ENCODE results near the gene CDH26.
"Not testable (repeated sequence)": the region's sequence is repeated elsewhere in the genome, so short reads cannot be mapped to it uniquely, and the experiment has no call there.

The CDH26 gene

GRCh38 chr20:60039526-60039925 is 81.3 kb downstream of the CDH26 start:
- Histone ChIP-seq H4K20me1 (ENCODE audit: insufficient read depth, low read length) (no peaks in the 10 kb centered on the region), H3K4me2 (ENCODE audit: low read depth, low read length) (no peak overlapping the region), H3K27me3 (replicated peaks; ENCODE audit: insufficient read depth, low read length) (no peaks in the 10 kb centered on the region), H3K9me3 (replicated peaks; ENCODE audit: insufficient read depth, low read length) (no peaks in the 10 kb centered on the region), H3K79me2 (ENCODE audit: low read length) (no peaks in the 10 kb centered on the region), H3K36me3 (replicated peaks; ENCODE audit: insufficient read depth, low read length) (no peaks in the 10 kb centered on the region), H3K27ac (ENCODE audit: low read length) (no peak overlapping the region), H3K4me1 (ENCODE audit: low read length) (no peaks in the 10 kb centered on the region), H2AFZ (ENCODE audit: low read length) (no peak overlapping the region), H3F3A (ENCODE audit: insufficient read depth, low read length) (no peaks in the 10 kb centered on the region), H3K4me3 (ENCODE audit: low read length) (no peak overlapping the region), H3K9me2 (replicated peaks; ENCODE audit: insufficient read depth, low read length) (no peaks in the 10 kb centered on the region), H3K9ac (ENCODE audit: low read length) (no peak overlapping the region)
- TF ChIP-seq EZH2phosphoT487 (IDR thresholded peaks at IDR 0.05; ENCODE audit: low read length): no peak
- TF ChIP-seq EZH2 (optimal IDR thresholded peaks at IDR 0.05; ENCODE audit: low read depth, low read length): no peak
- no peak for TF ChIP-seq CTCF (IDR thresholded peaks at IDR 0.05; ENCODE audit: low read length)
- no peak for DNase-seq

- no peaks in the 10 kb centered on the region for H3K79me2 ChIP-seq (ENCODE audit: low read length)
- H3K36me3 ChIP-seq (replicated peaks; ENCODE audit: insufficient read depth, low read length): no peaks in the 10 kb centered on the region
- H3F3A ChIP-seq (ENCODE audit: insufficient read depth, low read length): no peaks in the 10 kb centered on the region
- TF ChIP-seq EZH2phosphoT487 (IDR thresholded peaks at IDR 0.05; ENCODE audit: low read length) (no peak), CTCF (IDR thresholded peaks at IDR 0.05; ENCODE audit: low read length) (no peak), EZH2 (optimal IDR thresholded peaks at IDR 0.05; ENCODE audit: low read depth, low read length) (no peak)
- H3K4me1 ChIP-seq (ENCODE audit: low read length): no peaks in the 10 kb centered on the region
- no peaks in the 10 kb centered on the region for H3K9me3 ChIP-seq (replicated peaks; ENCODE audit: insufficient read depth, low read length)
- no peak for DNase-seq
- H3K27ac ChIP-seq (ENCODE audit: low read length): no peak overlapping the region
- no peaks in the 10 kb centered on the region for H3K9me2 ChIP-seq (replicated peaks; ENCODE audit: insufficient read depth, low read length)
- H3K4me2 ChIP-seq (ENCODE audit: low read depth, low read length): no peak overlapping the region
- no peak overlapping the region for H2AFZ ChIP-seq (ENCODE audit: low read length)
- H3K9ac ChIP-seq (ENCODE audit: low read length): no peak overlapping the region
- no peaks in the 10 kb centered on the region for H3K27me3 ChIP-seq (replicated peaks; ENCODE audit: insufficient read depth, low read length)
- H3K4me3 ChIP-seq (ENCODE audit: low read length): no peak overlapping the region
- no peaks in the 10 kb centered on the region for H4K20me1 ChIP-seq (ENCODE audit: insufficient read depth, low read length)
These were observed 82.4 kb downstream of the CDH26 start for GRCh38 chr20:60040471-60041162.

GRCh38 chr20:60041436-60042165 is 83.4 kb downstream of the CDH26 start:
- H3K9me3 ChIP-seq (replicated peaks; ENCODE audit: insufficient read depth, low read length); H3K36me3 ChIP-seq (replicated peaks; ENCODE audit: insufficient read depth, low read length); H3K4me3 ChIP-seq (ENCODE audit: low read length); H3K9me2 ChIP-seq (replicated peaks; ENCODE audit: insufficient read depth, low read length); H3K79me2 ChIP-seq (ENCODE audit: low read length); H3K27me3 ChIP-seq (replicated peaks; ENCODE audit: insufficient read depth, low read length); H3K4me1 ChIP-seq (ENCODE audit: low read length); H3F3A ChIP-seq (ENCODE audit: insufficient read depth, low read length); H3K27ac ChIP-seq (ENCODE audit: low read length); H2AFZ ChIP-seq (ENCODE audit: low read length); DNase-seq; H3K4me2 ChIP-seq (ENCODE audit: low read depth, low read length); H4K20me1 ChIP-seq (ENCODE audit: insufficient read depth, low read length); H3K9ac ChIP-seq (ENCODE audit: low read length): not testable (repeated sequence)

- Histone ChIP-seq H3K9me3 (replicated peaks; ENCODE audit: insufficient read depth, low read length) (no peaks in the 10 kb centered on the region), H3K27me3 (replicated peaks; ENCODE audit: insufficient read depth, low read length) (no peaks in the 10 kb centered on the region), H3K4me1 (ENCODE audit: low read length) (no peaks in the 10 kb centered on the region), H3K27ac (ENCODE audit: low read length) (no peak overlapping the region), H4K20me1 (ENCODE audit: insufficient read depth, low read length) (no peaks in the 10 kb centered on the region), H3K4me3 (ENCODE audit: low read length) (no peak overlapping the region), H3F3A (ENCODE audit: insufficient read depth, low read length) (no peaks in the 10 kb centered on the region), H3K36me3 (replicated peaks; ENCODE audit: insufficient read depth, low read length) (no peaks in the 10 kb centered on the region), H3K9ac (ENCODE audit: low read length) (no peak overlapping the region), H3K79me2 (ENCODE audit: low read length) (no peaks in the 10 kb centered on the region), H2AFZ (ENCODE audit: low read length) (no peak overlapping the region), H3K9me2 (replicated peaks; ENCODE audit: insufficient read depth, low read length) (no peaks in the 10 kb centered on the region), H3K4me2 (ENCODE audit: low read depth, low read length) (no peak overlapping the region)
- TF ChIP-seq EZH2phosphoT487 (IDR thresholded peaks at IDR 0.05; ENCODE audit: low read length): no peak
- TF ChIP-seq CTCF (IDR thresholded peaks at IDR 0.05; ENCODE audit: low read length): no peak
- TF ChIP-seq EZH2 (optimal IDR thresholded peaks at IDR 0.05; ENCODE audit: low read depth, low read length): no peak
- no peak for DNase-seq
These were observed 85.2 kb downstream of the CDH26 start for GRCh38 chr20:60043435-60043834.
